ENCODE measurements around the gene TMSB4X.
"Not testable (repeated sequence)": the region's sequence is repeated elsewhere in the genome, so short reads cannot be mapped to it uniquely, and the experiment has no call there.

The TMSB4X gene

GRCh38 chrX:12955882-12956703 lies 18.8 kb upstream of the TMSB4X start:
- no peak overlapping the region for H3K4me3 ChIP-seq (ENCODE audit: low read depth, low read length)
- DNase-seq (ENCODE audit: low read depth): no peak
- TF ChIP-seq CTCF (IDR thresholded peaks at IDR 0.05; ENCODE audit: control insufficient read depth, extremely low read depth, insufficient read depth): no peak

- DNase-seq (ENCODE audit: low read depth): no peak
- TF ChIP-seq CTCF (IDR thresholded peaks at IDR 0.05; ENCODE audit: control insufficient read depth, extremely low read depth, insufficient read depth): no peak
- no peak overlapping the region for H3K4me3 ChIP-seq (ENCODE audit: low read depth, low read length)
Observed at GRCh38 chrX:12956704-12957534, 18.0 kb upstream of the TMSB4X start.

- no peak for TF ChIP-seq CTCF (IDR thresholded peaks at IDR 0.05; ENCODE audit: control insufficient read depth, extremely low read depth, insufficient read depth)
- DNase-seq (ENCODE audit: low read depth): no peak
- H3K4me3 ChIP-seq (ENCODE audit: low read depth, low read length): no peak overlapping the region
Observed at GRCh38 chrX:12958059-12958458, 16.9 kb upstream of the TMSB4X start.

GRCh38 chrX:12958461-12958860 lies 16.4 kb upstream of the TMSB4X start:
- TF ChIP-seq CTCF (IDR thresholded peaks at IDR 0.05; ENCODE audit: control insufficient read depth, extremely low read depth, insufficient read depth): no peak
- no peak for DNase-seq (ENCODE audit: low read depth)

GRCh38 chrX:12961196-12961718 lies 13.7 kb upstream of the TMSB4X start:
- no peak for DNase-seq (ENCODE audit: low read depth)
- no peak for TF ChIP-seq CTCF (IDR thresholded peaks at IDR 0.05; ENCODE audit: control insufficient read depth, extremely low read depth, insufficient read depth)
- no peak overlapping the region for H3K4me3 ChIP-seq (ENCODE audit: low read depth, low read length)

More at GRCh38 chrX:12958461-12958860, 16.4 kb upstream of the TMSB4X start:
- no peak overlapping the region for H3K4me3 ChIP-seq (ENCODE audit: low read depth, low read length)

GRCh38 chrX:12962041-12962504 lies 12.8 kb upstream of the TMSB4X start:
- no peak for TF ChIP-seq CTCF (IDR thresholded peaks at IDR 0.05; ENCODE audit: control insufficient read depth, extremely low read depth, insufficient read depth)
- H3K4me3 ChIP-seq (ENCODE audit: low read depth, low read length): no peak overlapping the region
- DNase-seq (ENCODE audit: low read depth): no peak

GRCh38 chrX:12963210-12963850 lies 11.6 kb upstream of the TMSB4X start:
- not testable (repeated sequence) for H3K4me3 ChIP-seq (ENCODE audit: low read depth, low read length); DNase-seq (ENCODE audit: low read depth)
